Skeletal muscle cell (primary cell): ENCODE data around the gene BANP.
"Not testable (repeated sequence)": the region's sequence is repeated elsewhere in the genome, so short reads cannot be mapped to it uniquely, and the experiment has no call there.

ENCODE experiments used
- DNase-seq: peaks from one replicate; pipeline ENCODE4 v3.0.0-alpha.2; 2010; ENCODE audit warnings: low read depth
- H3K4me3 ChIP-seq: 2 replicates; pipeline ENCODE4 v1.5.1; 2011; ENCODE audit warnings: low read depth, mild to moderate bottlenecking, control low read depth, low read length, moderate library complexity

BANP gene

DNA sequence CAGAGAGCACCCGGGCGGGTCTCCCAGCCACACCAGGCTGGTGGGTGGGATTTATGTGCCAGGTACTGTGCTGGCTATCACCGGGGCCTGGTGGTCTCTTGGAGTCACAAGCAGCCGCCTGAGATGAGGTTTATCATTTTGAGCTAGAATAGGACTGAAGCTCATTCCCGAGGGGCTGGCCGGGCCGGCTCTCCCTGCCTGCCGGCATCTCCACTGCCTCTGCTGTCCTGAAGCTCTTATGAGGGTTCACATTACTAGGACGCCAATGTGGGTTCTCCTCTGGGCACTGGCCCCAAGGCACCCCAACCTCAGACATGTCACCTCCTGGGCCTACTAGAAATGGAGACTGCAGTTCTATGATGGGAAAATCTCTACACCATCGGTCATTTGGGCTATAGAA lies 137.4 kb downstream of the BANP start:
- not testable (repeated sequence) for DNase-seq, H3K4me3 ChIP-seq

GRCh38 chr16:88089071-88089470 lies 137.8 kb downstream of the BANP start:
- not testable (repeated sequence) for DNase-seq, H3K4me3 ChIP-seq

- DNase-seq, H3K4me3 ChIP-seq: not testable (repeated sequence)
Measured at GRCh38 chr16:88089632-88090376, 138.6 kb downstream of the BANP start.

GRCh38 chr16:88090377-88091175 lies 139.3 kb downstream of the BANP start:
- DNase-seq, result not testable (repeated sequence)

DNA sequence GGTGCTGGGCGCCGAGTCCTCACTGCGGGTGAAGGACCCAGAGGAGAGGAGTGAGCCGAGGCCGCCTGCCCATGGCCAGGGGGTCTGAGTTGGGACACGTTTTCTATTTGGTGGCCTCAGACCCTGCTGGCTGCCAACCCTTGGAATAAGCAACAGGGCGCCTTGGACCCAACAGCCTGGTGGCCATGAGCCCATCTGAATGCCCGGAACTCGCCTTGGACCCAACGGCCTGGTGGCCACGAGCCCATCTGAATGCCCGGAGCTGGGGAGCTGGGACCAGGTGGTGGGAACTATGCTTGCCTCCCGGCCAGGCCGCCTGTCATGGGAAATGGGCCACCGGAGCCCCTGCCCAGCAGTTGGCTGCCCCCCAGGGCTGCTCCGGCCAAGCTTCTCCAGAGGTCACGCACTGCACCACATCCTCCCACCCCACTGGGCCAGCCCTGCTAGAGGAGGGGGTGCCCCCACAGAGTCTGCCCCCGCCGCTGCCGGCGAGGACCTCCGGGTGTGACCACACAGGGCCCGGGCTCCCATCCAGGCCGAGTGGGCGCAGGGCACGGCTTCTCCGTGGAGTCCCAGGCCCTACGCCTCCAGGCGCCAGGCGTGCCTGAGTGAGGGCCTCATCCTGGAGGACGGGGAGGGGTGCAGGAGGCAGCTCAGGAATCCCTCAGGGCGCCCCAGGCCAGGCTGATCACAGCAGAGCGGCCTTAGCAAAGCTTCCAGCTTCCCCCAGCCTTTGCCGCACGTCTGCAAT lies 140.2 kb downstream of the BANP start:
- not testable (repeated sequence) for DNase-seq, H3K4me3 ChIP-seq

More at GRCh38 chr16:88090377-88091175, 139.3 kb downstream of the BANP start:
- not testable (repeated sequence) for H3K4me3 ChIP-seq

- H3K4me3 ChIP-seq, DNase-seq: not testable (repeated sequence)
Measured at GRCh38 chr16:88091972-88092302, 140.7 kb downstream of the BANP start.

DNA sequence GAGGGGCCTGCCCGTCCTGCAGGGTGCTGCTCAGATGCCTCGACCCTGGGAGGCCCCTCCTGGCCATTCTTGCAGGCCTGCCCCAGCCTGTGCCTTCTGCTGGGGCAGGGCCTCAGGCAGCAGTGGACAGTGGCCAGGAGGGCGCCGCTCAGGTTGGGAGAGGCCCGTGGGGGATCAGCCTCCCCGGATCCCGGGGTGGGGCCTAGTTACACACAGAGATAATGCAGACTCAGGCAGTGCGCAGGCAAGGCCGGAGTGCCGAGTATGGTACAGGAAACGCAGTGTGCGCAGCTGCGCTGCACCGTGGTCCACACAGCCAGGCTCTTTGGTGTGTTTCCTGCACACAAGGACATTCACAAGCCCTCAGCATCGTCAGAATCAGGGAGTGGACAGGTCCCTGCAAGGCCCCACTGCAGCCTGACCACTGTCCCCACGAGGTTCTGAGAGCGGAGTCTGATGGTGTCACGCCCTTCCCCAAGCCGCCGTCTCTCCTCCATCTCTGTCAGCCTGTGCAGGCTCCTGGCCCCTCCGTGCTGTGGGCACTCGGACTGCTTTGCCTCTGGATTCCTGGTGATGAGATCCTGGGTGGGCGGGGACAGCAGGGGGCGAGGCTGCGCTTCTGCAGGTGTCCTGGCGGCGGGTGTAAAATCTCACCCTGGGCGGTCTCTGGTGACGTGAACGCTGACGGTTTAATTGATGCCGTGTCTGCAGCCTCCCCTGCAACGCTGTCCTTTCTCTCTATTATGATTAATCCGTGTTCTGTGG lies 141.7 kb downstream of the BANP start:
- not testable (repeated sequence) for H3K4me3 ChIP-seq, DNase-seq

DNA sequence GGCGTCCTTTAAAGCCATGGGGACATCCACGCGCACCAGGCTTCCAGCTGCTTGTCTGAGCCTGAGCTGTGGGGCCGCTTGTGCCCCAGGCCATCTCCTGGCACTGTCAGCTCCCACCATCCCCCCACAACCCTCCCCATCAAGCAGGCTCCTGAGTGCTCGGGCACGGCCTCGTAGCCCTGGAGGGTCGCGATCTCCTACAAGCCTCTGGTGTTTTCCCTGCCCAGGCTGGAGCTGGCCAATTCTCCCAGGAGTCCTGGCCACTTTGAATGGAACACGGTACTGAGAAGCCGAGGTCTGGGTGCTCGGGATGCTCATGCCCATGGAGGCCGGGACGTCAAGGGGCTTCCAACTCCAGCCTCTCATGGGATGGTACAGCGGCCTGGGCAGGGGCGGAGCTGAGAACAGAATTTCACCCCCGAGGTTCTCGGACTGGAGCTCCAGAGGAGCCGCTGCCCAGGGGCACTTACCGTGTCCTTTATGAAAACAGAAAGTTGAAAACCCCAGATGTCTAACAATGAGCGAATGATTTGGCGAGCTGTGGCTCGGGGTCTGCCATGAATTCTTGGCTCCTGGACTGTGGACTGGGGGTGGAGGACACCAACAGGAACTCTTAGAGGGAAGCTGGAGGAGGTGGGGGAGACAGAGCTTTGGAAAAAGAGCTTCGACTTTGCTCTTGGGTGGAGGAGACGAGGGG lies 142.5 kb downstream of the BANP start:
- DNase-seq, H3K4me3 ChIP-seq: not testable (repeated sequence)

DNA sequence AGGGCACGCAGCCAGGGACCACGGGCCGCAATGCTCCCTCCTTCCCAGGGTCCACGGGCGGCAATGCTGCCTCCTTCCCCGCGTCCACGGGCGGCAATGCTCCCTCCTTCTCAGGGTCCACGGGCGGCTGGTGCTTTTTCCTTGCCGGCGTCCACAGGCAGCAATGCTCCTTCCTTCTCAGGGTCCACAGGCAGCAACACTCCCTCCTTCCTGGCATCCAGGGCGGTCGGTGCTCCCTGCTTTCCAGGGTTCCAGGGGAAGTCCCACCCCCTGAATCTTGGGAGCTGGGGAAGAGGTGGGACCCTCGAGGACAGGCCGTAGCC lies 143.0 kb downstream of the BANP start:
- DNase-seq, H3K4me3 ChIP-seq: not testable (repeated sequence)

DNA sequence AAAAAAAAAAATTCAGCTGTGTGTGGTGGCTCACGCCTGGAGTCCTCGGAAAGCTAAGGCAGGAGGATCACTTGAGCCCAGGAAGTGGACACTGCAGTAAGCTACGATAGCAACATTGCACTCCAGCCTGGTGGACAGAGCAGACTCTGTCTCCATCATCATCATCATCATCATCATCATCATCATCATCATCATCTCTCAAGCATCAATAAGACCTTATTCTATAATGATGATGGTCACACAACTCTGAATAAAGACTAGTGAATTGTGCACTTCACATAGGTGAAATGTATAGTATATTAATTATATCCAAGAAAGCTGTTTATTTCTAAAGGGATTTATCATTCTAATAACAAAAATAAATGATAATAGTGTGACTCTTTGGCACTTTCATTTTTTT lies 143.7 kb downstream of the BANP start:
- H3K4me3 ChIP-seq, DNase-seq: not testable (repeated sequence)

GRCh38 chr16:88096659-88097058 lies 145.4 kb downstream of the BANP start:
- DNase-seq, H3K4me3 ChIP-seq: not testable (repeated sequence)

- DNase-seq, result peak; percentile 55
- not testable (repeated sequence) for H3K4me3 ChIP-seq
Measured at GRCh38 chr16:88098731-88099562, 147.7 kb downstream of the BANP start.

DNA sequence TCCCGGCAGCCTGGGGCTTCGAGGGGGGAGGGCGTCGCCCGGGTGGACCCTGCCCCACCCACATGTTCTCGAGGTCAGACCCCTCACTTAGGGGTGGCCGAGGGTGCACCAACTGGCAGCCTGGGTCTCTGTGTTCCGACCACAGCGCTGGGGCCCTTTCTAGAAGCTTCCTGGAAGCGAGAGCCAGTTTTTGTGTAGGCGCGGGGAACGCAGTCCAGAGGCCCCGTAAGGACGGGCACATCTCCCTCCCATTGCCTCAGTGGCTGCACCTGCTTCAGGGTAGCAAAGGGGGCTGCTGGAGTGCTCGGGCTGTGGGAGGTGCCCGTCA lies 148.3 kb downstream of the BANP start:
- DNase-seq, result no peak
- no peak overlapping the region for H3K4me3 ChIP-seq

- not testable (repeated sequence) for H3K4me3 ChIP-seq, DNase-seq
Measured at GRCh38 chr16:88099956-88100355, 148.7 kb downstream of the BANP start.

DNA sequence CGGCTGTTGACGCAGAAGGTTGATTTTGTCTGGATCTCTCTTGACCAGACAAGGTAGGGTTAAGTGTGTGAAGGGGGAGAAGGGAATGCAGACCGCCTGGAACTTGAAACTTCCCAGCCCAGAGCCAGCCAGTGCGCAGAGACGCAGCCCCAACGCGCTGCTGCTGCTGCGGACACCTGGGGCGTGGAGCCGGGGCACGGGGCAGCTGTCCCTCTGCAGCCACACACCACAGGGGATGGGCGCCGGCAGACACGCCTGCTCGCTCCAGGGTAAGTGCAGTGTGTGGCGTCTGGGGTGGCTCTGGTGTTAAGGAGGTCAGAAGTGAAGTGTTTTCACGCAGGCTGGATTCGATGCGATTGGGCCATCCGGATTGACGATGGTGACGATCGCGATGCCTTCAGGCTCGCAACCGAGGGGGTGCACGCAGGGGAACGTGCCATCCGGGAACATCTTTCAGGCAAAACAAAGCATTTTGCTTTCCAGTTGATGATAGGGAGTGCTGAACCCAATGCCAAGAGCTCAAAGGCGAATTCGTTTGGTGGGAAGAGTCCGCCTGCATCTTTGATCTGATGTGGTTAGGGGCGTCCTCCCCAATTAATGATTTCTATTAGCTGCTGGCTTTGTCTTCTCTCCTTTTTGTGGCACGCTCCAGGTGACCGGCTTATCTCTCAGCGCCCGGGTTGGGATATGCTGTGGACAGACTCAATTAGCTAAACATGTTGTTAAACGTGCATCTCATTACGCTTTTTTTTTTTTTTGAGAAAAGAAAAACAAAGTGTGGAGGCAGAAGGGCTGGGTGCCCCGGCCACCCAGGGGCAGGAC lies 149.8 kb downstream of the BANP start:
- not testable (repeated sequence) for DNase-seq, H3K4me3 ChIP-seq

DNA sequence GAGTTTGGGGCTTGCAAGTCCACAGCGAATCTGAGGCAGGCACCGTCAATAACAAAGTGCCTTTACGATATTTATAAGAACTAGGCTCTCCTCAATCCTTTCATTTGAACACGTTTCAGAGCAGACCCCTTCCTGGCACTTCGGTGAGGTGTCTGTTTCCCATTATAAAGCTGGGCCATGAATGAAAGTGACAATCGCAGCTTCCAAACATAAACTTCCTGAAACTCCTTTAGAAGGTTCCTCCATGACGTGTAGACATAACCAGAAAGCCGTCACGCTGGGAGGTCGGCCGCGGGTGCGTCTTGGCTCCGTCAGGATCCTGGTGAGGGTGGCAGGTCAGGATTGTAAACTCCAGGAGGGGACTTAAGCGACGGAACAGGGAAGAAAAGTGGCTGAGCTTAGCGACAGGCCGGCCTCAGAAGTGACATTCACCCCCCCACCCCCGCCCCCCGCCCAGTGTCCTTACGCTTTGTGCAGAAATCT lies 150.4 kb downstream of the BANP start:
- H3K4me3 ChIP-seq, DNase-seq: not testable (repeated sequence)

- no peak for DNase-seq
- H3K4me3 ChIP-seq, result no peak overlapping the region
Measured at GRCh38 chr16:88102597-88102996, 151.4 kb downstream of the BANP start.
